ENCODE results near the gene SLITRK6.
A peak's percentile ranks its signal among the peaks of the same experiment; 100 is the strongest.
"Not testable (repeated sequence)": the region's sequence is repeated elsewhere in the genome, so short reads cannot be mapped to it uniquely, and the experiment has no call there.

The SLITRK6 gene

GRCh38 chr13:85771856-85772255 lies 27.4 kb downstream of the SLITRK6 start:
- Histone ChIP-seq H3K79me2 (ENCODE audit: control insufficient read depth, insufficient read depth, low read length, poor library complexity) (no peaks in the 10 kb centered on the region), H4K91ac (ENCODE audit: low read depth, low read length) (no peak overlapping the region), H3K27me3 (ENCODE audit: insufficient read depth, low read length) (no peaks in the 10 kb centered on the region), H3K27ac (ENCODE audit: low read depth, low read length) (no peak overlapping the region), H3K9me3 (ENCODE audit: insufficient read depth, low read depth, low read length) (no peaks in the 10 kb centered on the region), H2BK120ac (ENCODE audit: insufficient read depth, low read length, poor library complexity) (no peak overlapping the region), H2AFZ (ENCODE audit: insufficient read depth, low read length, poor library complexity) (no peak overlapping the region), H3K18ac (ENCODE audit: low read length) (no peak overlapping the region), H3K4me3 (ENCODE audit: low read depth, low read length) (no peak overlapping the region), H3K14ac (ENCODE audit: low read length) (no peak overlapping the region), H2BK5ac (ENCODE audit: low read depth, low read length, poor library complexity) (no peak overlapping the region), H3K4ac (ENCODE audit: low read depth, low read length) (no peak overlapping the region), H3K4me1 (ENCODE audit: control insufficient read depth in 1 of 2, insufficient read depth in 2 of 2, low read length in 2 of 2) (no peaks in the 10 kb centered on the region), H4K12ac (ENCODE audit: low read depth, low read length) (no peak overlapping the region), H3K4me2 (ENCODE audit: low read length) (no peak overlapping the region), H2AK5ac (ENCODE audit: low read length) (no peak overlapping the region), H3K9ac (ENCODE audit: low read length) (no peak overlapping the region), H4K8ac (ENCODE audit: low read depth, low read length) (no peak overlapping the region), H2BK12ac (ENCODE audit: low read length) (no peak overlapping the region), H3K23ac (ENCODE audit: low read length) (no peak overlapping the region), H3K36me3 (ENCODE audit: control insufficient read depth in 1 of 2, insufficient read depth in 2 of 2, low read length in 2 of 2) (no peaks in the 10 kb centered on the region), H3K79me1 (ENCODE audit: low read length) (no peaks in the 10 kb centered on the region)
- DNase-seq, result no peak
- no CpG with 5 or more reads among the region's 1 CpG for WGBS (ENCODE audit: extremely low coverage, insufficient coverage, insufficient read length)

GRCh38 chr13:85768946-85769345 lies 30.3 kb downstream of the SLITRK6 start:
- Histone ChIP-seq H4K12ac (ENCODE audit: low read depth, low read length) (no peak overlapping the region), H2AFZ (ENCODE audit: insufficient read depth, low read length, poor library complexity) (no peak overlapping the region), H2BK12ac (ENCODE audit: low read length) (no peak overlapping the region), H3K9me3 (ENCODE audit: insufficient read depth, low read depth, low read length) (no peaks in the 10 kb centered on the region), H3K23ac (ENCODE audit: low read length) (no peak overlapping the region), H3K27me3 (ENCODE audit: insufficient read depth, low read length) (no peaks in the 10 kb centered on the region), H2BK120ac (ENCODE audit: insufficient read depth, low read length, poor library complexity) (no peak overlapping the region), H3K36me3 (ENCODE audit: control insufficient read depth in 1 of 2, insufficient read depth in 2 of 2, low read length in 2 of 2) (no peaks in the 10 kb centered on the region), H3K4me3 (ENCODE audit: low read depth, low read length) (no peak overlapping the region), H4K8ac (ENCODE audit: low read depth, low read length) (no peak overlapping the region), H2BK5ac (ENCODE audit: low read depth, low read length, poor library complexity) (no peak overlapping the region), H3K4me1 (ENCODE audit: control insufficient read depth in 1 of 2, insufficient read depth in 2 of 2, low read length in 2 of 2) (no peaks in the 10 kb centered on the region), H3K9ac (ENCODE audit: low read length) (no peak overlapping the region), H3K14ac (ENCODE audit: low read length) (no peak overlapping the region), H3K79me1 (ENCODE audit: low read length) (no peaks in the 10 kb centered on the region), H3K79me2 (ENCODE audit: control insufficient read depth, insufficient read depth, low read length, poor library complexity) (no peaks in the 10 kb centered on the region), H3K18ac (ENCODE audit: low read length) (no peak overlapping the region), H3K27ac (ENCODE audit: low read depth, low read length) (no peak overlapping the region), H4K91ac (ENCODE audit: low read depth, low read length) (no peak overlapping the region), H3K4ac (ENCODE audit: low read depth, low read length) (no peak overlapping the region), H3K4me2 (ENCODE audit: low read length) (no peak overlapping the region), H2AK5ac (ENCODE audit: low read length) (no peak overlapping the region)
- DNase-seq, result no peak

GRCh38 chr13:85755123-85755522 lies 44.1 kb downstream of the SLITRK6 start:
- H3K27ac ChIP-seq (ENCODE audit: low read depth, low read length), result no peak overlapping the region
- H4K12ac ChIP-seq (ENCODE audit: low read depth, low read length), result no peak overlapping the region
- H3K9ac ChIP-seq (ENCODE audit: low read length), result no peak overlapping the region
- no peaks in the 10 kb centered on the region for H3K9me3 ChIP-seq (ENCODE audit: insufficient read depth, low read depth, low read length)
- H3K18ac ChIP-seq (ENCODE audit: low read length), result no peak overlapping the region
- H3K79me1 ChIP-seq (ENCODE audit: low read length), result no peaks in the 10 kb centered on the region
- no peak overlapping the region for H2BK12ac ChIP-seq (ENCODE audit: low read length)
- H4K8ac ChIP-seq (ENCODE audit: low read depth, low read length), result no peak overlapping the region
- no peak overlapping the region for H3K14ac ChIP-seq (ENCODE audit: low read length)
- no peaks in the 10 kb centered on the region for H3K79me2 ChIP-seq (ENCODE audit: control insufficient read depth, insufficient read depth, low read length, poor library complexity)
- no peak overlapping the region for H3K4ac ChIP-seq (ENCODE audit: low read depth, low read length)
- no peaks in the 10 kb centered on the region for H3K36me3 ChIP-seq (ENCODE audit: control insufficient read depth in 1 of 2, insufficient read depth in 2 of 2, low read length in 2 of 2)
- no peak overlapping the region for H2AFZ ChIP-seq (ENCODE audit: insufficient read depth, low read length, poor library complexity)
- no peak overlapping the region for H2AK5ac ChIP-seq (ENCODE audit: low read length)
- H2BK5ac ChIP-seq (ENCODE audit: low read depth, low read length, poor library complexity), result no peak overlapping the region
- no peak overlapping the region for H3K4me3 ChIP-seq (ENCODE audit: low read depth, low read length)
- DNase-seq, result peak in 1 of 2 donors; percentile 11
- H3K27me3 ChIP-seq (ENCODE audit: insufficient read depth, low read length), result no peaks in the 10 kb centered on the region
- no CpG with 5 or more reads among the region's 2 CpGs for WGBS (ENCODE audit: extremely low coverage, insufficient coverage, insufficient read length)
- no peaks in the 10 kb centered on the region for H3K4me1 ChIP-seq (ENCODE audit: control insufficient read depth in 1 of 2, insufficient read depth in 2 of 2, low read length in 2 of 2)
- no peak overlapping the region for H3K4me2 ChIP-seq (ENCODE audit: low read length)
- no peak overlapping the region for H4K91ac ChIP-seq (ENCODE audit: low read depth, low read length)
- H3K23ac ChIP-seq (ENCODE audit: low read length), result no peak overlapping the region
- H2BK120ac ChIP-seq (ENCODE audit: insufficient read depth, low read length, poor library complexity), result no peak overlapping the region

GRCh38 chr13:85743201-85743770 lies 55.9 kb downstream of the SLITRK6 start:
- not testable (repeated sequence) for H2AK5ac ChIP-seq (ENCODE audit: low read length); H2BK120ac ChIP-seq (ENCODE audit: insufficient read depth, low read length, poor library complexity); DNase-seq; H3K79me1 ChIP-seq (ENCODE audit: low read length); H3K4me3 ChIP-seq (ENCODE audit: low read depth, low read length); H3K4me1 ChIP-seq (ENCODE audit: control insufficient read depth in 1 of 2, insufficient read depth in 2 of 2, low read length in 2 of 2); H3K18ac ChIP-seq (ENCODE audit: low read length); H3K27ac ChIP-seq (ENCODE audit: low read depth, low read length); H3K27me3 ChIP-seq (ENCODE audit: insufficient read depth, low read length); H2BK5ac ChIP-seq (ENCODE audit: low read depth, low read length, poor library complexity); H4K8ac ChIP-seq (ENCODE audit: low read depth, low read length); H3K9me3 ChIP-seq (ENCODE audit: insufficient read depth, low read depth, low read length); H3K14ac ChIP-seq (ENCODE audit: low read length); H3K36me3 ChIP-seq (ENCODE audit: control insufficient read depth in 1 of 2, insufficient read depth in 2 of 2, low read length in 2 of 2); H3K9ac ChIP-seq (ENCODE audit: low read length); H4K91ac ChIP-seq (ENCODE audit: low read depth, low read length); H2BK12ac ChIP-seq (ENCODE audit: low read length); H3K23ac ChIP-seq (ENCODE audit: low read length); H4K12ac ChIP-seq (ENCODE audit: low read depth, low read length); H3K4me2 ChIP-seq (ENCODE audit: low read length); H2AFZ ChIP-seq (ENCODE audit: insufficient read depth, low read length, poor library complexity); H3K4ac ChIP-seq (ENCODE audit: low read depth, low read length); H3K79me2 ChIP-seq (ENCODE audit: control insufficient read depth, insufficient read depth, low read length, poor library complexity)
- WGBS (ENCODE audit: extremely low coverage, insufficient coverage, insufficient read length), result no CpG with 5 or more reads among the region's 11 CpGs
